ENCODE measurements around the gene SLC7A14. TPM values are rescaled to one million over a fixed set of nuclear protein-coding genes. Genes with fewer than 3 reads are reported as not detected.

SLC7A14 gene
- total and polyA plus RNA-seq, 2 of the 13 experiments (the other 11 are each of a cell fraction or from before 2014, with no cell fraction given), result not detected

GRCh38 chr3:170560296-170560695, 25.6 kb downstream of the SLC7A14 start:
- intact Hi-C loops (cut with micrococcal nuclease; ENCODE audit: unreplicated experiment), result no loop called here
- CTCF ChIA-PET (ENCODE audit: low intra/inter-chr PET ratio, low total read pairs), result no interaction called here
- BruUV-seq (replicated peaks), result no TSS peak
- Histone ChIP-seq H3K4me2 (ENCODE audit: low read depth, low read length) (no peak overlapping the region), H3K4me1 (ENCODE audit: insufficient read depth, low read length) (no peaks in the 10 kb centered on the region), H3K36me3 (replicated peaks in 1 of 2; ENCODE audit: control insufficient read depth in 1 of 2, insufficient read depth in 2 of 2, low read length in 2 of 2) (no peaks in the 10 kb centered on the region), H4K20me1 (ENCODE audit: insufficient read depth, low read length) (no peaks in the 10 kb centered on the region), H3K27ac (ENCODE audit: extremely low read length, insufficient read depth, low read length) (no peak overlapping the region), H3K9ac (ENCODE audit: insufficient read depth, low read depth, low read length) (no peak overlapping the region), H3K79me2 (ENCODE audit: insufficient read depth, low read length) (no peaks in the 10 kb centered on the region), H2AFZ (ENCODE audit: low read length) (no peak overlapping the region), H3K9me3 (ENCODE audit: low read length) (no peaks in the 10 kb centered on the region), H3K4me3 (replicated peaks in 1 of 3; ENCODE audit: insufficient read depth in 1 of 3, low read depth in 2 of 3, low read length in 3 of 3) (no peak overlapping the region), H3K27me3 (ENCODE audit: control insufficient read depth in 1 of 2, insufficient read depth in 2 of 2, low read length in 2 of 2) (no peaks in the 10 kb centered on the region)
- TF ChIP-seq MTF2 (CRISPR knock-in tag; IDR thresholded peaks at IDR 0.05; ENCODE audit: borderline replicate concordance), result no peak
- no peak for TF ChIP-seq GATA4 (IDR thresholded peaks at IDR 0.05; ENCODE audit: borderline replicate concordance, low read depth)
- no peak for TF ChIP-seq SIN3B (IDR thresholded peaks at IDR 0.05; ENCODE audit: low read length)
- no peak for TF ChIP-seq ZNF546 (CRISPR knock-in tag; conservative IDR thresholded peaks at IDR 0.05)
- TF ChIP-seq, protein P1, sequence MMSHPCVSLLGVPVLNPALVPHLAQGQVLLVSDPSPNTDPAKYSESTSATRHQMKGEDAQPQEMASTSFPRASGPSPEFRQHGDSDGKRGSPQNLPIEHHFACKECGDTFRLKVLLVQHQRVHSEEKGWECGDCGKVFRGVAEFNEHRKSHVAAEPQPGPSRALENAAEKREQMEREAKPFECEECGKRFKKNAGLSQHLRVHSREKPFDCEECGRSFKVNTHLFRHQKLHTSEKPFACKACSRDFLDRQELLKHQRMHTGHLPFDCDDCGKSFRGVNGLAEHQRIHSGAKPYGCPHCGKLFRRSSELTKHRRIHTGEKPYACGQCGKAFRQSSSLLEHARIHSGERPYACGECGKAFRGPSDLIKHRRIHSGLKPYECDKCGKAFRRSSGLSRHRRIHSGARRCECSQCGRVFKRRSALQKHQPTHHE (CRISPR knock-in tag; IDR thresholded peaks at IDR 0.05; ENCODE audit: borderline replicate concordance), result no peak
- no peak for TF ChIP-seq ZFX (CRISPR knock-in tag; IDR thresholded peaks at IDR 0.05; ENCODE audit: low read depth)
- no peak for TF ChIP-seq ZNF788 (CRISPR knock-in tag; IDR thresholded peaks at IDR 0.05; ENCODE audit: borderline replicate concordance)
- TF ChIP-seq RXRB (CRISPR knock-in tag; IDR thresholded peaks at IDR 0.05; ENCODE audit: borderline replicate concordance), result no peak
- no peak for TF ChIP-seq CSRNP1 (CRISPR knock-in tag; IDR thresholded peaks at IDR 0.05)
- TF ChIP-seq ZBTB1 (CRISPR knock-in tag; IDR thresholded peaks at IDR 0.05; ENCODE audit: borderline replicate concordance), result no peak
- TF ChIP-seq DNMT3B (CRISPR knock-in tag; conservative IDR thresholded peaks at IDR 0.05), result no peak
- no peak for TF ChIP-seq ZNF18 (CRISPR knock-in tag; IDR thresholded peaks at IDR 0.05; ENCODE audit: insufficient replicate concordance)
- TF ChIP-seq REPIN1 (CRISPR knock-in tag; IDR thresholded peaks at IDR 0.05; ENCODE audit: borderline replicate concordance, low read depth), result no peak
- TF ChIP-seq, protein P2, sequence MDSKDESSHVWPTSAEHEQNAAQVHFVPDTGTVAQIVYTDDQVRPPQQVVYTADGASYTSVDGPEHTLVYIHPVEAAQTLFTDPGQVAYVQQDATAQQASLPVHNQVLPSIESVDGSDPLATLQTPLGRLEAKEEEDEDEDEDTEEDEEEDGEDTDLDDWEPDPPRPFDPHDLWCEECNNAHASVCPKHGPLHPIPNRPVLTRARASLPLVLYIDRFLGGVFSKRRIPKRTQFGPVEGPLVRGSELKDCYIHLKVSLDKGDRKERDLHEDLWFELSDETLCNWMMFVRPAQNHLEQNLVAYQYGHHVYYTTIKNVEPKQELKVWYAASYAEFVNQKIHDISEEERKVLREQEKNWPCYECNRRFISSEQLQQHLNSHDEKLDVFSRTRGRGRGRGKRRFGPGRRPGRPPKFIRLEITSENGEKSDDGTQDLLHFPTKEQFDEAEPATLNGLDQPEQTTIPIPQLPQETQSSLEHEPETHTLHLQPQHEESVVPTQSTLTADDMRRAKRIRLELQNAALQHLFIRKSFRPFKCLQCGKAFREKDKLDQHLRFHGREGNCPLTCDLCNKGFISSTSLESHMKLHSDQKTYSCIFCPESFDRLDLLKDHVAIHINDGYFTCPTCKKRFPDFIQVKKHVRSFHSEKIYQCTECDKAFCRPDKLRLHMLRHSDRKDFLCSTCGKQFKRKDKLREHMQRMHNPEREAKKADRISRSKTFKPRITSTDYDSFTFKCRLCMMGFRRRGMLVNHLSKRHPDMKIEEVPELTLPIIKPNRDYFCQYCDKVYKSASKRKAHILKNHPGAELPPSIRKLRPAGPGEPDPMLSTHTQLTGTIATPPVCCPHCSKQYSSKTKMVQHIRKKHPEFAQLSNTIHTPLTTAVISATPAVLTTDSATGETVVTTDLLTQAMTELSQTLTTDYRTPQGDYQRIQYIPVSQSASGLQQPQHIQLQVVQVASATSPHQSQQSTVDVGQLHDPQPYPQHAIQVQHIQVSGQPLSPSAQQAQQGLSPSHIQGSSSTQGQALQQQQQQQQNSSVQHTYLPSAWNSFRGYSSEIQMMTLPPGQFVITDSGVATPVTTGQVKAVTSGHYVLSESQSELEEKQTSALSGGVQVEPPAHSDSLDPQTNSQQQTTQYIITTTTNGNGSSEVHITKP (CRISPR knock-in tag; IDR thresholded peaks at IDR 0.05; ENCODE audit: low read depth), result no peak
- no peak for TF ChIP-seq SP4 (CRISPR knock-in tag; IDR thresholded peaks at IDR 0.05)
- no peak for TF ChIP-seq SMAD9 (CRISPR knock-in tag; IDR thresholded peaks at IDR 0.05)
- no peak for TF ChIP-seq ZNF564 (CRISPR knock-in tag; IDR thresholded peaks at IDR 0.05)
- in situ Hi-C loops (cut with HindIII; ENCODE audit: extremely low pct_ligation_motif_present, low pct_unique_long_range_greater_than_20kb), result no loop called here
- no peak for ATAC-seq
- FAIRE-seq, result no peak
- no peak for DNase-seq (ENCODE audit: low spot score)
- POLR2A ChIA-PET, result no interaction called here
- WGBS (ENCODE audit: low lambda C conversion rate), result 15% methylated on average over 4 of the region's 4 CpGs
